GM19351 (cell line): ENCODE measurements around the gene REG4.
"Not testable (repeated sequence)": the region's sequence is repeated elsewhere in the genome, so short reads cannot be mapped to it uniquely, and the experiment has no call there.

Experiments
- ATAC-seq: cut with Tn5 transposase; IDR thresholded peaks from one replicate; pipeline ENCODE4 v1.9.1; 2021; ENCODE audit warnings: mild to moderate bottlenecking, moderate library complexity; ENCODE audit not compliant: unreplicated experiment

REG4 gene

GRCh38 chr1:119808491-119808890, 2.8 kb downstream of the REG4 start:
- ATAC-seq = no peak

DNA sequence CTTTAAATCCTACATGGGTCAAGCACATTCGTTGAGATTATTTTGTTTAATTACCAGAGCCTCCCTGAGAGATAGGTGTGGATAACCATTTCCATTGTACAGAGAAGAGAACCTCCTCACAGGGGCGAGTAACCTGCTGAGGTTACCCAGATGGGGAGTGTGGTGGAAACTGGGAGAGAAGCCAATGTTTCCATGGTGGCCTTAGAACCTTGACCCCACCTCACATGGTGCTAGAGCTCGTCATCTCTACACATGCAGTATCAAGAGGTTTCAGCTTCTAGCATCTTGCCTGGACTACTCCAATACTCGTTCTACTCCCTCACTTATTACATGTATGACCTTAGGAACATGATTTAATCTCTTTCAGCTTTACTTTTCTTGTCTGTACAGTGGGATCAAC, 4.8 kb downstream of the REG4 start:
- no peak for ATAC-seq

DNA sequence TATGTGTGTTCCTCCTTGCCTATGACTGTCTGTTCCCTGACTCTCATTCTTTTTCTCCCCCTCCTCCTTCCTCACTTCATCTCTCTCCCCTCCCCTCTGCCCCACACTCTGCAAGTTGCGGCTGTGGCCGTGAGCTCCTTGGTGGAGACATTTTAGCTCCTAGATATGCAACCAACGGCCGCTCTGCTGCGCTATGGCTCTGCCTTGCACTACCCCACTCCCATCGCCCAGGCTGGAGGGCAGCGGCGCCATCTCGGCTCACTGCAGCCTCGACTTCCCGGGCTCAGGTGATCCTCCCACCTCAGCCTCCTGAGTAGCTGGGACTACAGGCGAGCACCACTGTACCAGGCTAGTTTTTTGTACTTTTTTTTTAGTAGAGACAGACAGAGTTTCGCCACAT, 5.5 kb downstream of the REG4 start:
- no peak for ATAC-seq

- no peak for ATAC-seq
Observed at GRCh38 chr1:119805247-119805646, 6.0 kb downstream of the REG4 start.

- no peak for ATAC-seq
Observed at GRCh38 chr1:119799599-119800177, 11.6 kb downstream of the REG4 start.

GRCh38 chr1:119799003-119799402, 12.3 kb downstream of the REG4 start:
- no peak for ATAC-seq

DNA sequence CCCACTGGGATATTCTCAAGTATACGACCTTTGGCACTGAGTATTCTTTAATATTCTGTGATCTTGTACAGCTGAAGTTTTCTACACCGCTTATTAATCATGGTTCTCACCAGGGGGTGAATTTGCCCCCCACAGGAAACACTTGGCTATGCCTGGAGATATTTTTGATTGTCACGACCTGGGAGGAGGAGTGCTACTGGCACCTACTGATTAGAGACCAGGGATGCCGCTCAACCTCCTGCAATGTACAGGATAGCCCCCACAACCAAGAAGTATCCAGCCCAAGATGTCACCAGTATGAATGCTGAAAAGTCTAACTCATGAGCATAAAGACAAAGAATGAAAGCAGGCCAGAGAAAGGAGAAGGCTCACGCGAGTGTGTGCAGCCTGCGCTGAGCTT, 13.7 kb downstream of the REG4 start:
- ATAC-seq = no peak

GRCh38 chr1:119797162-119797561, 14.1 kb downstream of the REG4 start:
- no peak for ATAC-seq

DNA sequence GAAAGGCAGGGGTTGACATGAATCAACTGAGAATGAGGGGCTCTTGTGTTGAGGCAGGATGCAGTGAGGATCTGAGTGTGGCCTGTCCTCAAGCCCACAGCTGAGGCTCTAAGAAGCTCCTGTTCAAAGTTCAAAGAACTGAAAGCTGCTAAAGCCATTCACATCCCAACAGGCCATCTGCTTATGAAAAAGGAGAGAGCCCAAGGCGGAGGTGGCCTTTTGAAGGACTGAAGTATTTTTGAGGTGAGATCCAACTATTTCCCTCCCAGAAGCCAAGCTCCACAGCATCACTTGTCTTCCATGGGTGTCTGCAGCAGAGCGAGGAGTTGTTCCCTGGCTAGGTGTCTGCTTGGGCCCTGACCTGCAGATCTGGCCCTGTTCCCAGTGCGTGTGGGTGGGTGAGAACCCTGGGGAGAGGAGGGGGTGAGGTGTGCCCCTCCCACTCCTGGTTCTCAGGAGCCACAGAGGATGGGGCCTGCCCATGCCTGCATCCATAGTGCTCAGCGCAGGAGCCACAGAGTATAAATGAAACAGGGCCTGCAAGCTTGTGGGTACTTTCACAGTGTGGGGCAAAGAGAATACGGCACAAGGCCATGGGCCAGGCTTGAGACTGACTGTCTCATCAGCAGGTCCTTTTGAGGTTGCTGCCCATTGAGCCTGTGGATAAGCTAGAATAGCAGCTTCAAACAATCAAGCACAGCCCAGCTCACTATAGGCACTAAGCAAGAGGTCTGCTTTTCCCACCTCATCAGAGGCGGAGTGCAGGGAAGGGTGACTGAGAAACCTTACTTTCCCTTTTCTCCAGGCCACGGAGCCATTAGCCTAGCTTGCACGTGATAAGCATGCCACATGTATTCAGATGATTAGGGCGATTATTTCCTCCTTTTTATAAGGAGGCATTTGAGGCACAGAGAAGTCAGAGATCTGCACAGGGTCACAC, 15.7 kb downstream of the REG4 start:
- no peak for ATAC-seq

DNA sequence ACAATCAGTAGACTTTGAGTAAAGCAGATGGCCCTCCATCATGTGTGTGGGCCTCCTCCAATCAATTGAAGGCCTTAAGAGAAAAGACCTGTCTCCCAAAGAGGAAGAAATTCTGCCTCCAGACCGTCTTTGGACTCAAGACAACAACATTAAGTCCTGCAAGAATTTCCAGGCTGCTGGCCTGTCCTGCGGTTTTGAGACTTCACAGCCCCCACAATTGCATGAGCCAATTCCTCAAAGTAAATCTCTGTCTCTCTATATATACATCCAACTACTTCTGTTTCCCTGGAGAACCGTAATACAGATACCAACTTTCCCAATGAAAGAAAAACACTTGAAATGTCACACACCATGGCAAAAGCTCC, 16.4 kb downstream of the REG4 start:
- ATAC-seq = no peak

- ATAC-seq = no peak
Observed at GRCh38 chr1:119794230-119794875, 16.9 kb downstream of the REG4 start.

- ATAC-seq = no peak
Observed at GRCh38 chr1:119791377-119791776, 19.9 kb downstream of the REG4 start.

DNA sequence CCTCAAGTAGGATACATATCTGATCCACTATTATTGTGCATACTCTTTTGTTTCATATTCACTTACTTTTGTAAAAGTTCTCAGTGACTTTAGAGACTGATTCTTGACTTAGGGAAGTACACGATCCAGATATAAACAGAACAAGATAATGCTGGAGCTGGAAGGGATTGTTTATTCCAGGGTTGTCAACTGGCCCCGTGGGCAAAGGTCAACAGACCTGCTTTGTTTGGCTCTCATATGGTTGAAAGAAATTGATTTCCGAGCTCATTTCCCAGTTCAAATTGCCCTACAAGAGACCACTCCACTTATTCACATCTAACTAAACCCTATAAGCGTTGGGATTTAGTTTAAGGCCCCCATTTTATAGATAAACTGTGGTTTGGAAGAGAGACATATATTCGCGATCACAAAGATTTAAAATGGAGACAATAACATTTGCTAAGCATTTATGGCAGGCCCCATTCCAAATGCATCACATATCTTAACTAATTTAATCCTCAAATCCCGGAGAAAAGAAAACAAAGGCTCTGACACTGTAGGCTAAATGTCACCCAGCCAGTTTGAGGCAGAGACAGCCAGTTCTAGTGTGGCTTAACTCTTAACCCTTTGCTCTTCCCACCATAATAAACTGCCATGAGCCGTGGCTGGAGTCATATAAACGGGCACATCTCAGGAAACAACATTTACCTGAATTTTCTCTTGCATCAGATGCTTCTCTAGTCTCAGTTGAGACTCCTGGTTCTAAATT, 20.6 kb downstream of the REG4 start:
- no peak for ATAC-seq

DNA sequence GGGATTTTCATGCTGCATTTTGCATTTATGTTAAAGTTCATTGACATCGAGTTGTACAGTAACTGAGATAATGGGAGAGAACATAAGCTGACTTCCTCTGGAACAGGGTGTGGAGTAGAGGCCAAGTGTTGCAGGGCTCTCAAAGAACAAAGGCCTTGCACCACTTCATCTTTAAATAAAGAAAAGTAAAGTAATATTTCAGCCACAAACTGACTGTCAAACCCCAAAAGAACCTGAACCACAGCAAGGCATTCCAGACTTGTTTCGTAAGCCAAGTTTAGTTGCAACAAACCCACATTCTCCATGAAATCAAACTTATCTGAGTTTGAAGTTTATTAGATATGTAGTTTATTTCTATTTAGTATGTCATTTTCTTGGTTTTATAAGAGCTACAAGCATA, 23.5 kb downstream of the REG4 start:
- no peak for ATAC-seq

DNA sequence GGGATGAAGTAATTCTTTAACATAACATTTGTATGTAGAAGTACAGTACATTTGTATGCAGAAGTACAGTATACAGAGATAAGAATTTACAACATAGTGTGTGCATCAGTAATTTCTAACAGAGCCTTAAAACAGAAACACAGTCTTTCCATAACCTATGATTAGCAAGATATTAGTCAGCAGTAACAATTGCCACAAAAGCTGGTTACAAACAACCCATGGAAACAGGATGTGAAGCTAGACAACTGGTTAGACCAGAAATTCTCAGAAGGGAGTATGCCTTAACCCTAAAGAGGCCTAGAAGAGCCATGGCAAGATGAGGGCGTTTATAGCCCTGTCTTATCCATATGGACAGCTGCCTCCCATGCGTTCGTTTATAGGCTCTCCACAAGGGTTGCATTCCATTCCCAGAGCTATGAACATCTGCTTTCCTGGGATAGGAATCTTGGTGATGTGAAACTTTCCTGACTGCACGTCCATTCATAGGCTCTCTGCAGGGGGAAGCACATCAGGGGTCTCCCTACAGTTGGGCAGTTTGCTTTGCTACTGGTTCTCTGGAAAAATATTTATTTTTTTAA, 24.7 kb downstream of the REG4 start:
- ATAC-seq = not testable (repeated sequence)

DNA sequence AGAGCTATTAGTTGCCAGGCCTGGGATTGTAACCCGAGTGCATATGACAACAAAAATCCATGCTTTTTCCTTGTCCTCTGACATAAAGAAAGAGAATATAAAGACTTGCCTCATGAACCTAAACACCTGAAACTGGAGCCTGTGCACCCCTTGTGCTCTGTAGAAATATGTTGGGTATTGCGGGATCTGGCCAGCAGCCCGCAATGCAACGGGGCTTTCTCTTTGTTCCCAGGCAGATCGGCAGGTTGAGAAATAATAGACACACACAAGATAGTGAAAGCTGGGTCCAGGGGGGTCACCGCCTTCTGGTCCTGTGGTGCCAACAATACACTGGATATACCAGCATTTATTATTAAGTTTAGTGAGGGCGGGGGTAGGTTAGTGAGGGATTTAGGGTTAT, 25.2 kb downstream of the REG4 start:
- not testable (repeated sequence) for ATAC-seq

GRCh38 chr1:119784191-119784781, 27.0 kb downstream of the REG4 start:
- ATAC-seq = no peak

DNA sequence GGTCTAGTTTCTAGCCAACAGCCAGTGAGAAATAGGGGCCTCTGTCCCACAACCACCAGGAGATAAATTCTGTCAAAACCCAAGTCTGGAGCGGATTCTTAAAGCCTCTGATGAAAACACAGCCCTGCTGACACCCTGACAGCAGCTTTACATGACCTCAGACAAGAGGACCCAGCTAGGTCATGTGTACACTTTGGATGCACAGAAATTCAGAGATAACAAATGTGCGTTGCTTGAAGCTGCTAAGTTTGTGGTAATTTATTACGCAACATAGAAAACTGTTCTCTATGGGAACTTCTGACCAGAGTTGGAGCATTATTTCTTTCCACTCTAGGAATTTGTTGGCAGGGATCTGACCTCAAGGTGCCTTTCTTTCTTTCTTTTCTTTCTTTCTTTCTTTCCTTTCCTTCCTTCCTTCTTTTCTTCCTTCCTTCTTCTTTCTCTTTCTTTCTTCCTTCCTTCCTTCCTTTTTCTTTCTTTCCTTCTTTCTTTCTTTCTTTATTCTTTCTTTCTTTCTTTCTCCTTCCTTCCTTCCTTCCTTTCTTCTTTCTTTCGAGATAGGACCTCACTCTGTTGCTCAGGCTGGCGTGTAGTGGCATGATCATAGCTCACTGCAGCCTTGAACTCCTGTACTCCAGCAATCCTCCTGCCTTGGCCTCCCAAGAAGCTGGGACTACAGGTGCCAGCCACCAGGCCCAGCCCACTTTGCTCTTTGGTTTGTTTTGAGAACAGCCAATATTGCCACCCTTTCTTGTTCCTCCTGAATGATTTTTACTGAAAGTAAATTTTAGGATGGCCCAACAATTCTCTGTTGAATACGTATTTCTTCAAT, 27.7 kb downstream of the REG4 start:
- no peak for ATAC-seq

- no peak for ATAC-seq
Observed at GRCh38 chr1:119782631-119783325, 28.5 kb downstream of the REG4 start.
